G401 (cell line): ENCODE measurements around the gene AFF3. TPM values are rescaled to one million over a fixed set of nuclear protein-coding genes. Genes with fewer than 3 reads are reported as not detected.
"Not testable (repeated sequence)": the region's sequence is repeated elsewhere in the genome, so short reads cannot be mapped to it uniquely, and the experiment has no call there.

ENCODE experiments used
- DNase-seq: peaks from one replicate; pipeline ENCODE4 v3.0.0-alpha.2; 2015; ENCODE audit warnings: low spot score
- in situ Hi-C: cut with HindIII; loops from 2 replicates; pipeline ENCODE4 v1.10.0; 2016; ENCODE audit warnings: low sequenced_read_pairs, mixed read lengths
- total RNA-seq: library from RNA; depleted of rRNA; stranded (reverse); fragments of >200 nt; shearing (Covaris generic); gene quantifications from 2 replicates; pipeline ENCODE4 v1.2.3, GENCODE V29; 2014

AFF3 gene
- total RNA-seq, 1 experiment from 2014 or later: 3.0 TPM

- DNase-seq: no peak
- in situ Hi-C loops: no loop called here
Measured at GRCh38 chr2:99956232-99957030, 186.0 kb downstream of the AFF3 start.

- DNase-seq: no peak
- in situ Hi-C loops: no loop called here
Measured at GRCh38 chr2:99953750-99954149, 188.6 kb downstream of the AFF3 start.

GRCh38 chr2:99949963-99950362, 192.4 kb downstream of the AFF3 start:
- DNase-seq: no peak
- in situ Hi-C loops: no loop called here

- peak; percentile 86 for DNase-seq
- in situ Hi-C loops: no loop called here
Measured at GRCh38 chr2:99949530-99949929, 192.9 kb downstream of the AFF3 start.

GRCh38 chr2:99948010-99948409, 194.4 kb downstream of the AFF3 start:
- in situ Hi-C loops: no loop called here
- DNase-seq: no peak

GRCh38 chr2:99947366-99947765, 195.0 kb downstream of the AFF3 start:
- in situ Hi-C loops, DNase-seq: not testable (repeated sequence)

- in situ Hi-C loops: no loop called here
- no peak for DNase-seq
Measured at GRCh38 chr2:99944019-99944418, 198.4 kb downstream of the AFF3 start.

- in situ Hi-C loops: no loop called here
- no peak for DNase-seq
Measured at GRCh38 chr2:99942561-99943347, 199.6 kb downstream of the AFF3 start.

GRCh38 chr2:99940963-99941362, 201.4 kb downstream of the AFF3 start:
- in situ Hi-C loops: no loop called here
- DNase-seq: peak; percentile 61

GRCh38 chr2:99939135-99939534, 203.3 kb downstream of the AFF3 start:
- in situ Hi-C loops: no loop called here
- DNase-seq: no peak

- in situ Hi-C loops: no loop called here
- DNase-seq: no peak
Measured at GRCh38 chr2:99938250-99938649, 204.1 kb downstream of the AFF3 start.

- in situ Hi-C loops: no loop called here
- no peak for DNase-seq
Measured at GRCh38 chr2:99936065-99936464, 206.3 kb downstream of the AFF3 start.

GRCh38 chr2:99935662-99936061, 206.7 kb downstream of the AFF3 start:
- no peak for DNase-seq
- in situ Hi-C loops: no loop called here

GRCh38 chr2:99933894-99934650, 208.3 kb downstream of the AFF3 start:
- in situ Hi-C loops: no loop called here
- no peak for DNase-seq

GRCh38 chr2:99933491-99933890, 208.9 kb downstream of the AFF3 start:
- in situ Hi-C loops, DNase-seq: not testable (repeated sequence)

- no peak for DNase-seq
- in situ Hi-C loops: no loop called here
Measured at GRCh38 chr2:99928470-99929053, 213.8 kb downstream of the AFF3 start.

GRCh38 chr2:99927690-99928207, 214.6 kb downstream of the AFF3 start:
- DNase-seq, in situ Hi-C loops: not testable (repeated sequence)

- no peak for DNase-seq
- in situ Hi-C loops: no loop called here
Measured at GRCh38 chr2:99926986-99927385, 215.4 kb downstream of the AFF3 start.

GRCh38 chr2:99925960-99926359, 216.4 kb downstream of the AFF3 start:
- DNase-seq: no peak
- in situ Hi-C loops: no loop called here
